HFFc6 (cell line): ENCODE data around the gene ST3GAL5. TPM values are rescaled to one million over a fixed set of nuclear protein-coding genes. Genes with fewer than 3 reads are reported as not detected.

Source experiments
- DNase-seq: peaks from one replicate; pipeline ENCODE4 v3.0.0-alpha.2; 2018
- H3K27ac Mint-ChIP-seq: 2 replicates; pipeline ENCODE4 v1.8.0; 2020; ENCODE audit warnings: mild to moderate bottlenecking, mixed read lengths
- H3K27me3 Mint-ChIP-seq: 2 replicates; pipeline ENCODE4 v1.8.0; 2021; ENCODE audit warnings: mild to moderate bottlenecking, moderate library complexity, mixed read lengths; ENCODE audit not compliant: insufficient read depth
- H3K36me3 Mint-ChIP-seq: 2 replicates; pipeline ENCODE4 v1.8.0; 2021; ENCODE audit warnings: low read depth, mixed read lengths
- H3K4me1 Mint-ChIP-seq: 2 replicates; pipeline ENCODE4 v1.8.0; 2020; ENCODE audit warnings: low read depth, mixed read lengths
- H3K4me3 Mint-ChIP-seq: 2 replicates; pipeline ENCODE4 v1.8.0; 2020; ENCODE audit warnings: mild to moderate bottlenecking, moderate library complexity, mixed read lengths
- H3K9me3 Mint-ChIP-seq: 2 replicates; pipeline ENCODE4 v1.8.0; 2020; ENCODE audit warnings: mild to moderate bottlenecking, mixed read lengths
- CTCF ChIP-seq: fragments of 200-600 bp; sonication (generic); IDR thresholded peaks from 2 replicates; pipeline ENCODE4 v1.5.0; 2021; ENCODE audit warnings: antibody characterized with exemption, mild to moderate bottlenecking
- total RNA-seq, 6 experiments: library from RNA; stranded (reverse); fragmentation: NEBNext Ultra II Directional; extraction: Animal tissue kit (Norgen Biotek cat#: 25700); gene quantifications; 2 replicates in 1 of 6; 3 replicates in 5 of 6; pipeline ENCODE4 v1.2.3, GENCODE V29; 2021

Gene ST3GAL5
- total RNA-seq, 6 experiments from 2014 or later = 12.7 to 17.4 (median 15.2) TPM

GRCh38 chr2:85864654-85865053 is 24.1 kb downstream of the ST3GAL5 start:
- Mint-ChIP-seq H3K36me3 (peaks cover 9% of the 10 kb centered on the region; the same call in 1 of the 2 replicates), H3K4me3 (no peak overlapping the region), H3K27ac (no peak overlapping the region), H3K9me3 (no peaks in the 10 kb centered on the region), H3K4me1 (peaks cover 9% of the 10 kb centered on the region), H3K27me3 (peaks cover 2% of the 10 kb centered on the region)
- no peak for DNase-seq
- TF ChIP-seq CTCF = no peak

- no peak overlapping the region for H3K4me3 Mint-ChIP-seq
- H3K27me3 Mint-ChIP-seq = peaks cover 4% of the 10 kb centered on the region
- DNase-seq = no peak
- H3K27ac Mint-ChIP-seq = no peak overlapping the region
- H3K36me3 Mint-ChIP-seq = peaks cover 3% of the 10 kb centered on the region; the same call in 1 of the 2 replicates
- H3K4me1 Mint-ChIP-seq = peaks cover 9% of the 10 kb centered on the region
- TF ChIP-seq CTCF = no peak
- H3K9me3 Mint-ChIP-seq = no peaks in the 10 kb centered on the region
Observed at GRCh38 chr2:85862426-85862825, 26.4 kb downstream of the ST3GAL5 start.

- TF ChIP-seq CTCF = no peak
- no peaks in the 10 kb centered on the region for H3K9me3 Mint-ChIP-seq
- DNase-seq = no peak
- no peak overlapping the region for H3K27ac Mint-ChIP-seq
- peaks cover 9% of the 10 kb centered on the region for H3K4me1 Mint-ChIP-seq
- H3K27me3 Mint-ChIP-seq = peaks cover 2% of the 10 kb centered on the region; the same call in 1 of the 2 replicates
- H3K4me3 Mint-ChIP-seq = no peak overlapping the region
- peaks cover 4% of the 10 kb centered on the region; the same call in 1 of the 2 replicates for H3K36me3 Mint-ChIP-seq
Observed at GRCh38 chr2:85861650-85862049, 27.1 kb downstream of the ST3GAL5 start.

DNA sequence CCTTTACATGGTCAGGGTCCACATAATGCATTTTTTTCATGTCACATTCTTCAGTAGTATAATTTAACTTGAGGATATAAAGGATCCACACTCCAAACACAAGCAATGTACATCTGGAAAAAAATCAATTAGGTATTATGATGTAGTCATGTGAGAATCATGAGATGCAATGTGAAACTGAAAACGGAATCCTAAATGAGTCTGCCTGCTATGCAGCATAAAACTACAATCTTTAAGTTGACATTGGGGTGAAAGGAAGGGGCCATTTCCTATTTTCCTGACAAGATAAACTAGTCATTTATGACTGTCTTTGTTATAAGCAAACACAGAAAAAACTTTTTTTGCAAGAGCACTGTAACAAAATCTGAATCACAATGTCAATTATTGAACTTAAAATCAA is 27.6 kb downstream of the ST3GAL5 start:
- TF ChIP-seq CTCF = no peak
- Mint-ChIP-seq H3K36me3 (peaks cover 4% of the 10 kb centered on the region; the same call in 1 of the 2 replicates), H3K4me3 (no peak overlapping the region), H3K4me1 (peaks cover 9% of the 10 kb centered on the region), H3K27ac (no peak overlapping the region), H3K9me3 (no peaks in the 10 kb centered on the region), H3K27me3 (peaks cover 2% of the 10 kb centered on the region; the same call in 1 of the 2 replicates)
- DNase-seq = no peak

- Mint-ChIP-seq H3K36me3 (peaks cover 22% of the 10 kb centered on the region), H3K27me3 (peaks cover 4% of the 10 kb centered on the region; the same call in 1 of the 2 replicates), H3K4me1 (no peaks in the 10 kb centered on the region), H3K9me3 (no peaks in the 10 kb centered on the region), H3K27ac (no peak overlapping the region), H3K4me3 (no peak overlapping the region)
- no peak for DNase-seq
- TF ChIP-seq CTCF = no peak
Observed at GRCh38 chr2:85858841-85859240, 29.9 kb downstream of the ST3GAL5 start.

DNA sequence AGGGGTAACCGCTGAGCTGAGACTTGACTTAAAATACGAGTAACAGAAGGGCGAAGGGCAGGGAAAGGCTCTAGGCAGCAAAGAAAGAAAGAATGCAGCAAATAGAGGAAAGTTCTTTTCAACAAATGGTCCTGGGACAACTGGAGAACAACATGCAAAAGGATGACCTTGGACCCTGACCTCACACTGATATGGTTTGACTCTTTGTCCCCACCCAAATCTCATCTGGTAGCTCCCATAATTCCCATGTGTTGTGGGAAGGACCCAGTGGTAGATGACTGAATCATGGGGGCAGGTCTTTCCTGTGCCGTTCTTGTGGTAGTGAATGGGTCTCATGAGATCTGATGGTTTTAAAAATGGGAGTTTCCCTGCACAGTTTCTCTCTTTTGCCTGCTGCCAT is 33.9 kb downstream of the ST3GAL5 start:
- no peak for TF ChIP-seq CTCF
- H3K36me3 Mint-ChIP-seq = peaks cover 28% of the 10 kb centered on the region
- H3K27ac Mint-ChIP-seq = no peak overlapping the region
- DNase-seq = no peak
- H3K4me1 Mint-ChIP-seq = peaks cover 28% of the 10 kb centered on the region
- no peaks in the 10 kb centered on the region for H3K9me3 Mint-ChIP-seq
- H3K27me3 Mint-ChIP-seq = peaks cover 4% of the 10 kb centered on the region
- no peak overlapping the region for H3K4me3 Mint-ChIP-seq
